Nephron progenitor cell (in vitro differentiated cells): Measurements from ENCODE around the gene WWOX.

Source experiments
- DNase-seq: peaks from one replicate; pipeline ENCODE4 v3.0.0; 2021
- H3K27ac Mint-ChIP-seq: 2 replicates; pipeline ENCODE4 v1.8.0; 2021; ENCODE audit warnings: mild to moderate bottlenecking, moderate library complexity, mixed read lengths
- H3K27me3 Mint-ChIP-seq: 2 replicates; pipeline ENCODE4 v1.8.0; 2021; ENCODE audit warnings: mild to moderate bottlenecking, low read depth, mixed read lengths; ENCODE audit not compliant: poor library complexity
- H3K36me3 Mint-ChIP-seq: 2 replicates; pipeline ENCODE4 v1.8.0; 2021; ENCODE audit warnings: low read depth, mixed read lengths
- H3K4me1 Mint-ChIP-seq: 2 replicates; pipeline ENCODE4 v1.8.0; 2021; ENCODE audit warnings: mixed read lengths
- H3K4me3 Mint-ChIP-seq: 2 replicates; pipeline ENCODE4 v1.8.0; 2021; ENCODE audit warnings: mild to moderate bottlenecking, moderate library complexity, mixed read lengths
- H3K9me3 Mint-ChIP-seq: 2 replicates; pipeline ENCODE4 v1.8.0; 2021; ENCODE audit warnings: mild to moderate bottlenecking, moderate library complexity, mixed read lengths
- TF ChIP-seq, protein P1 (sequence below): fragments of 200-600 bp; sonication (generic); IDR thresholded peaks from 2 replicates; pipeline ENCODE4 v1.5.0; 2021; ENCODE audit warnings: antibody characterized with exemption

Gene WWOX

DNA sequence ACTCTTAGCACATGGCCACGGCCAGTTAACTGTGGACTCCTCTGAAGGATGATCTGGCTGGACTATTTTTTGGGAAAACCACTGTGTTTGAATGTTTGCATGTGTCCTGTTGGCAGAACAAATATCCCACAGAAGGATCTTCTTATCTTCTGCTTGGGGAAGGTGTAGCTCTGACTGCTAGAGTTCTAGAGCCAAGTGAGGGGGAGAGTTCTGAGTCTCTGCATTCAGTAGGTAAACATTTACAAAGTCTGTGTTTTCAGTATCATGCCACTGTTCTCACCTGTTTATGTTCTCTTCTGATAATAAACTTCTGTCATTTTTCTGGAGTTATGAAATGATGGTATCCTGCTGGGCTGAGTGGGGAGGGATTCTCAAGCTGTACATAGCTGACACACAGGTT is 241.1 kb downstream of the WWOX start:
- Mint-ChIP-seq H3K36me3 (peaks cover 58% of the 10 kb centered on the region), H3K9me3 (peaks cover 55% of the 10 kb centered on the region), H3K27ac (no peak overlapping the region), H3K4me1 (peaks cover 5% of the 10 kb centered on the region), H3K27me3 (peaks cover 5% of the 10 kb centered on the region), H3K4me3 (no peak overlapping the region)
- DNase-seq, result no peak
- TF ChIP-seq, protein P1, sequence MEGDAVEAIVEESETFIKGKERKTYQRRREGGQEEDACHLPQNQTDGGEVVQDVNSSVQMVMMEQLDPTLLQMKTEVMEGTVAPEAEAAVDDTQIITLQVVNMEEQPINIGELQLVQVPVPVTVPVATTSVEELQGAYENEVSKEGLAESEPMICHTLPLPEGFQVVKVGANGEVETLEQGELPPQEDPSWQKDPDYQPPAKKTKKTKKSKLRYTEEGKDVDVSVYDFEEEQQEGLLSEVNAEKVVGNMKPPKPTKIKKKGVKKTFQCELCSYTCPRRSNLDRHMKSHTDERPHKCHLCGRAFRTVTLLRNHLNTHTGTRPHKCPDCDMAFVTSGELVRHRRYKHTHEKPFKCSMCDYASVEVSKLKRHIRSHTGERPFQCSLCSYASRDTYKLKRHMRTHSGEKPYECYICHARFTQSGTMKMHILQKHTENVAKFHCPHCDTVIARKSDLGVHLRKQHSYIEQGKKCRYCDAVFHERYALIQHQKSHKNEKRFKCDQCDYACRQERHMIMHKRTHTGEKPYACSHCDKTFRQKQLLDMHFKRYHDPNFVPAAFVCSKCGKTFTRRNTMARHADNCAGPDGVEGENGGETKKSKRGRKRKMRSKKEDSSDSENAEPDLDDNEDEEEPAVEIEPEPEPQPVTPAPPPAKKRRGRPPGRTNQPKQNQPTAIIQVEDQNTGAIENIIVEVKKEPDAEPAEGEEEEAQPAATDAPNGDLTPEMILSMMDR, result no peak

DNA sequence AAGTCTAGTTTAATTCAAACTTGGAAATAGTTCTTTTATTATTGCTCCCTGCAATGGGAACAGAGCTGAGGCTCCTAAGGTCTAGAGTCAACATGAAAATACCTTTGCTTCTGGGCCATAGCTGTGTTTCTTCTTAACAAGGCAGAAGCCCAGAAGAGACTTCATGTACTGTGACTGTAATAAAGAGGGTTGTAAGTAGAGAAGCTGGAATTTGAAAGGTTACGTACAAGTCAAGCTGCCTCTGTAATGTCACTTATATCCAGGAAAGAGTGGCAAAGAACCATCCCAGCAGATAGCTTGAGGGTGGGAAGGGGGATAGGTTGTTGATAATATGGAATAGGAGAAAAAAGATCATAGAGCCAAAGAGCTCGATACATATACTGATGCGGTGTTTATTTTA is 248.6 kb downstream of the WWOX start:
- Mint-ChIP-seq H3K4me3 (no peak overlapping the region), H3K36me3 (peaks cover 27% of the 10 kb centered on the region), H3K27ac (peak overlapping the region; percentile 44), H3K9me3 (peaks cover 26% of the 10 kb centered on the region), H3K4me1 (peaks cover 9% of the 10 kb centered on the region), H3K27me3 (peaks cover 6% of the 10 kb centered on the region)
- TF ChIP-seq, protein P1, result no peak
- DNase-seq, result no peak

DNA sequence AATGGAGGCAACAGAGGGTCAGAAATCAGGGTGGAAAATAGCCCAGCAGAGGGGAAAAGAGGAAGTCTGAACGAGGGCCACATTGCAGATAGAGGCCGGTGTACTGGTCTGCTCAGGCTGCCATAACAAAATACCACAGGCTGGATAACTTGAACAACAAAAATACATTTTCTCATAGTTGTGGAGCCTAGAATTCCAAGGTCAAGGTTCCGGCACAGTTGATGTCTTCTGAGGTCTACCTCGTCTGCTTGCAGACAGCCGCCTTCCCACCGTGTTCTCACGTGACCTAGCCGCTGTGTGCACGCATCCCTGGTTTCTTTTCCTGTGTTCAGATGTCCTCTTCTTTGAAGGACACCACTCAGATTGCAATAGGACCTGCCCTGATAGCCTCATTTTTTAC is 249.4 kb downstream of the WWOX start:
- Mint-ChIP-seq H3K27me3 (peaks cover 6% of the 10 kb centered on the region), H3K36me3 (peaks cover 21% of the 10 kb centered on the region), H3K27ac (no peak overlapping the region), H3K4me1 (peaks cover 17% of the 10 kb centered on the region), H3K4me3 (no peak overlapping the region), H3K9me3 (peaks cover 22% of the 10 kb centered on the region)
- DNase-seq, result no peak
- TF ChIP-seq, protein P1, result no peak

- Mint-ChIP-seq H3K27ac (no peak overlapping the region), H3K4me3 (no peak overlapping the region), H3K36me3 (peaks cover 15% of the 10 kb centered on the region), H3K4me1 (peaks cover 19% of the 10 kb centered on the region), H3K27me3 (peaks cover 12% of the 10 kb centered on the region), H3K9me3 (peaks cover 19% of the 10 kb centered on the region)
- DNase-seq, result no peak
- TF ChIP-seq, protein P1, result no peak
Observed at GRCh38 chr16:78352184-78352583, 252.7 kb downstream of the WWOX start.

- DNase-seq, result no peak
- peaks cover 11% of the 10 kb centered on the region for H3K4me1 Mint-ChIP-seq
- H3K9me3 Mint-ChIP-seq, result peaks cover 15% of the 10 kb centered on the region
- H3K4me3 Mint-ChIP-seq, result no peak overlapping the region
- TF ChIP-seq, protein P1, result no peak
- H3K27me3 Mint-ChIP-seq, result peaks cover 12% of the 10 kb centered on the region
- H3K36me3 Mint-ChIP-seq, result peaks cover 11% of the 10 kb centered on the region
- no peak overlapping the region for H3K27ac Mint-ChIP-seq
Observed at GRCh38 chr16:78353640-78354275, 254.3 kb downstream of the WWOX start.

- H3K4me3 Mint-ChIP-seq, result no peak overlapping the region
- H3K4me1 Mint-ChIP-seq, result peaks cover 54% of the 10 kb centered on the region
- TF ChIP-seq, protein P1, result no peak
- no peak for DNase-seq
- H3K36me3 Mint-ChIP-seq, result no peaks in the 10 kb centered on the region
- peaks cover 3% of the 10 kb centered on the region for H3K27me3 Mint-ChIP-seq
- H3K27ac Mint-ChIP-seq, result no peak overlapping the region
- no peaks in the 10 kb centered on the region for H3K9me3 Mint-ChIP-seq
Observed at GRCh38 chr16:78362524-78363135, 263.2 kb downstream of the WWOX start.
